Measurements from ENCODE around the gene ARHGAP24.

ARHGAP24 gene

GRCh38 chr4:85681921-85682320, 207.0 kb downstream of the ARHGAP24 start:
- DNase-seq (ENCODE audit: low read depth, low spot score): no peak
- TF ChIP-seq, protein P1, sequence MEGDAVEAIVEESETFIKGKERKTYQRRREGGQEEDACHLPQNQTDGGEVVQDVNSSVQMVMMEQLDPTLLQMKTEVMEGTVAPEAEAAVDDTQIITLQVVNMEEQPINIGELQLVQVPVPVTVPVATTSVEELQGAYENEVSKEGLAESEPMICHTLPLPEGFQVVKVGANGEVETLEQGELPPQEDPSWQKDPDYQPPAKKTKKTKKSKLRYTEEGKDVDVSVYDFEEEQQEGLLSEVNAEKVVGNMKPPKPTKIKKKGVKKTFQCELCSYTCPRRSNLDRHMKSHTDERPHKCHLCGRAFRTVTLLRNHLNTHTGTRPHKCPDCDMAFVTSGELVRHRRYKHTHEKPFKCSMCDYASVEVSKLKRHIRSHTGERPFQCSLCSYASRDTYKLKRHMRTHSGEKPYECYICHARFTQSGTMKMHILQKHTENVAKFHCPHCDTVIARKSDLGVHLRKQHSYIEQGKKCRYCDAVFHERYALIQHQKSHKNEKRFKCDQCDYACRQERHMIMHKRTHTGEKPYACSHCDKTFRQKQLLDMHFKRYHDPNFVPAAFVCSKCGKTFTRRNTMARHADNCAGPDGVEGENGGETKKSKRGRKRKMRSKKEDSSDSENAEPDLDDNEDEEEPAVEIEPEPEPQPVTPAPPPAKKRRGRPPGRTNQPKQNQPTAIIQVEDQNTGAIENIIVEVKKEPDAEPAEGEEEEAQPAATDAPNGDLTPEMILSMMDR (IDR thresholded peaks at IDR 0.05; ENCODE audit: insufficient read depth, low read length, missing control alignments): no peak
- no peak overlapping the region for H3K4me3 ChIP-seq (ENCODE audit: low read depth, low read length)
- CTCF ChIA-PET: interaction anchor here (2.1 kb wide), 1 partner anchor 287 kb away, joined by 5 read pairs; no protein-coding TSS in a partner anchor
- POLR2A ChIA-PET: interaction anchor here (0.8 kb wide), 1 partner anchor 207 kb away, joined by 3 read pairs; the partner anchor contains the start of gene ARHGAP24

GRCh38 chr4:85682391-85682790, 207.4 kb downstream of the ARHGAP24 start:
- ChIA-PET CTCF (no interaction called here), POLR2A (interaction anchor here (0.8 kb wide), 1 partner anchor 208 kb away, joined by 3 read pairs; the partner anchor contains the start of gene ARHGAP24)
- H3K4me3 ChIP-seq (ENCODE audit: low read depth, low read length): no peak overlapping the region
- TF ChIP-seq, protein P1 (IDR thresholded peaks at IDR 0.05; ENCODE audit: insufficient read depth, low read length, missing control alignments): no peak
- DNase-seq (ENCODE audit: low read depth, low spot score): no peak

DNA sequence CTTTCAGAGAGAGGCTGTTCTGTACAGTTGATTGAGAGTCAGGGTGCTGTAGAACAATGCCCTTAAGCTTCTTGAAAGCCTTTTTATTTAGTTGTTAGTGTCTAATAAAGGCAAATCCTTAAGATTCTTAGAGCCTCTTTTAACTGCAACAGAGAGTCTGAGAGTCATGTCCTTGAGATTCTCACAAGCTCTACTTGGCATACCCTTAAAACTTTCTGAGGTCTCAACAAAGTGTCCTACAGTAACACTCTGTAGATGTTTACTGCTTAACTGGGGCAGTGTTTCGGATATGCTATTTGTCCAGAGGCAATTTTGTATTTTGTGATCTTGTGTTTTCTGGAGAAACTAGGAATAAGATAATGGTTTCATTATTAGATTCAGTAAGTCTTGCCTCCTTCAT, 209.7 kb downstream of the ARHGAP24 start:
- no peak overlapping the region for H3K4me3 ChIP-seq (ENCODE audit: low read depth, low read length)
- DNase-seq (ENCODE audit: low read depth, low spot score): no peak
- CTCF ChIA-PET: interaction anchor here (1.0 kb wide), 1 partner anchor 36 kb away, joined by 3 read pairs; no protein-coding TSS in a partner anchor
- TF ChIP-seq, protein P1 (IDR thresholded peaks at IDR 0.05; ENCODE audit: insufficient read depth, low read length, missing control alignments): no peak
- POLR2A ChIA-PET: no interaction called here

DNA sequence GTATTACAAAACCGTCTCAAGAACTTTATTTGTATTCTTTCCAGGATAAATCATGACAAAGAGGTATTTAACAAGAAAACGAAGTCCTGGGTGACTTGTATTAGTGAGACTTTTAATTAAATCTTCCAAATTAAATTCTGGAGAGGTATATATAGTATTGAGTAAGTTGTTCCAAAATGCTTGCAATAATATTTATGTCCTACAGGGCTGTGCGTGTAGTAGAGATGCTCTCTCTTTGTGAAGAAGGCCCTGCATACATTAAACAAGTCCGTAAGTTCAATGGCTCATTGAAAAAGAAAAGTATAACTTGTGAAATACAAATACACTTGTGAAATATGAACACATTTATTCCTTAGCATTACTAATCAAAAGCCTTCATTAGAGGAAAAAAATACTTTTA, 211.4 kb downstream of the ARHGAP24 start:
- ChIA-PET POLR2A (no interaction called here), CTCF (no interaction called here)

GRCh38 chr4:85688055-85688740, 213.2 kb downstream of the ARHGAP24 start:
- TF ChIP-seq, protein P1 (IDR thresholded peaks at IDR 0.05; ENCODE audit: insufficient read depth, low read length, missing control alignments): no peak
- ChIA-PET CTCF (no interaction called here), POLR2A (no interaction called here)
- no peak overlapping the region for H3K4me3 ChIP-seq (ENCODE audit: low read depth, low read length)
- DNase-seq (ENCODE audit: low read depth, low spot score): no peak

More for the DNA sequence above, 211.4 kb downstream of the ARHGAP24 start:
- no peak for DNase-seq (ENCODE audit: low read depth, low spot score)
- TF ChIP-seq, protein P1 (IDR thresholded peaks at IDR 0.05; ENCODE audit: insufficient read depth, low read length, missing control alignments): no peak
- no peak overlapping the region for H3K4me3 ChIP-seq (ENCODE audit: low read depth, low read length)

DNA sequence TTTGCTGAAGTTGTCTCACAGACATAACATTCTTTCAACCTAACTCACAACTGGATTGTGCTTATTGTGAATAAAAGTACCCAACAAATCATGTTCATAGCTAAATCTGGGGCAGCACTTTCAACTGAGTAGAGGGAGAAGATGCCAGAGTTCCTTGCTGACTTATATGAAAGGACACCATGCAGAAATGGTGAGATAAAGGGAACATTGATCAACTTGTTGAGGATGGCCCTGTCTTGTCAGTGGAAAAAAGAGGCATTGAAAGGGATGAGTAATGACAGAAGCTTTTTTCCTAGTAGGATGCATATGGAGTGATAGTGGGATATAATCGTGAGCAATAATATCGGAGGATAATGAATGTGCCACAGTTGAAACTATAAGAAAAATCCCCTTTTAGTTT, 221.7 kb downstream of the ARHGAP24 start:
- ChIA-PET CTCF (interaction anchor here (0.6 to 1.3 kb wide), 2 partner anchors 11 to 130 kb away, joined by 3 read pairs; no protein-coding TSS in a partner anchor), POLR2A (no interaction called here)
- no peak overlapping the region for H3K4me3 ChIP-seq (ENCODE audit: low read depth, low read length)
- DNase-seq (ENCODE audit: low read depth, low spot score): no peak
- TF ChIP-seq, protein P1 (IDR thresholded peaks at IDR 0.05; ENCODE audit: insufficient read depth, low read length, missing control alignments): no peak

Data from AG04449 (cell line).